Middle frontal gyrus (tissue), 1 donor: Measurements from ENCODE around the gene OR2D2.
"Not testable (repeated sequence)": the region's sequence is repeated elsewhere in the genome, so short reads cannot be mapped to it uniquely, and the experiment has no call there.

Experiments
- DNase-seq: peaks from one replicate; pipeline ENCODE4 v3.0.0-alpha.2; 2015; ENCODE audit warnings: low spot score; ENCODE audit errors: extremely low spot score

Gene OR2D2

GRCh38 chr11:6882751-6883150 lies 9.5 kb downstream of the OR2D2 start:
- no peak for DNase-seq

GRCh38 chr11:6876914-6877313 lies 15.4 kb downstream of the OR2D2 start:
- DNase-seq: no peak

- DNase-seq: no peak
Observed at GRCh38 chr11:6876325-6876724, 16.0 kb downstream of the OR2D2 start, which contains the start of gene OR10A4. Gene OR10A4 (plus strand): TSS chr11:6876625. CDS start chr11:6876648, 23 bp downstream.

- no peak for DNase-seq
Observed at GRCh38 chr11:6875761-6876160, 16.5 kb downstream of the OR2D2 start.

GRCh38 chr11:6871278-6871677 lies 21.0 kb downstream of the OR2D2 start:
- no peak for DNase-seq

GRCh38 chr11:6864438-6864837 lies 27.9 kb downstream of the OR2D2 start:
- DNase-seq: no peak

- no peak for DNase-seq
Observed at GRCh38 chr11:6862961-6863360, 29.3 kb downstream of the OR2D2 start, which contains the start of gene OR10A2. Gene OR10A2 (plus strand): TSS chr11:6863057. CDS start chr11:6869755, 6,698 bp downstream.

GRCh38 chr11:6856871-6857270 lies 35.4 kb downstream of the OR2D2 start:
- DNase-seq: no peak

- no peak for DNase-seq
Observed at GRCh38 chr11:6855971-6856541, 36.2 kb downstream of the OR2D2 start.

GRCh38 chr11:6854801-6855200 lies 37.5 kb downstream of the OR2D2 start:
- not testable (repeated sequence) for DNase-seq

- DNase-seq: no peak
Observed at GRCh38 chr11:6850526-6850925, 41.8 kb downstream of the OR2D2 start.

- no peak for DNase-seq
Observed at GRCh38 chr11:6845383-6845782, 46.9 kb downstream of the OR2D2 start, which contains the start of gene OR10A5. Gene OR10A5 (plus strand): TSS chr11:6845683. CDS start chr11:6845683, 0 bp downstream.

- DNase-seq: no peak
Observed at GRCh38 chr11:6844356-6844755, 47.9 kb downstream of the OR2D2 start.

- DNase-seq: no peak
Observed at GRCh38 chr11:6843670-6844069, 48.6 kb downstream of the OR2D2 start.

- no peak for DNase-seq
Observed at GRCh38 chr11:6841694-6842093, 50.6 kb downstream of the OR2D2 start.
